ENCODE results near the gene COG5.
A peak's percentile ranks its signal among the peaks of the same experiment; 100 is the strongest.
"Not testable (repeated sequence)": the region's sequence is repeated elsewhere in the genome, so short reads cannot be mapped to it uniquely, and the experiment has no call there.

Gene COG5

GRCh38 chr7:107172276-107173032 is 391.3 kb downstream of the COG5 start:
- DNase-seq: no peak

GRCh38 chr7:107171496-107171895 is 392.2 kb downstream of the COG5 start:
- no peak for DNase-seq

- no peak for DNase-seq
Measured at GRCh38 chr7:107170051-107170915, 393.4 kb downstream of the COG5 start.

- DNase-seq: peak; percentile 95
Measured at GRCh38 chr7:107169120-107170050, 394.3 kb downstream of the COG5 start.

- DNase-seq: peak; percentile 100
Measured at GRCh38 chr7:107168233-107169119, 395.2 kb downstream of the COG5 start, which contains the start of gene HBP1. Gene HBP1 (plus strand): TSS chr7:107169003. CDS start chr7:107179894, 10,891 bp downstream.

- no peak for DNase-seq
Measured at GRCh38 chr7:107167483-107168232, 396.1 kb downstream of the COG5 start.

GRCh38 chr7:107166736-107167426 is 396.8 kb downstream of the COG5 start:
- no peak for DNase-seq

- no peak for DNase-seq
Measured at GRCh38 chr7:107165341-107165740, 398.4 kb downstream of the COG5 start.

- DNase-seq: no peak
Measured at GRCh38 chr7:107164092-107164491, 399.6 kb downstream of the COG5 start.

GRCh38 chr7:107162475-107162874 is 401.2 kb downstream of the COG5 start:
- DNase-seq: no peak

GRCh38 chr7:107161415-107161814 is 402.3 kb downstream of the COG5 start:
- no peak for DNase-seq

GRCh38 chr7:107160389-107160788 is 403.3 kb downstream of the COG5 start:
- DNase-seq: no peak

GRCh38 chr7:107158028-107158427 is 405.7 kb downstream of the COG5 start:
- DNase-seq: no peak

- DNase-seq: no peak
Measured at GRCh38 chr7:107157091-107157490, 406.6 kb downstream of the COG5 start.

GRCh38 chr7:107155726-107156125 is 408.0 kb downstream of the COG5 start:
- DNase-seq: not testable (repeated sequence)

- DNase-seq: no peak
Measured at GRCh38 chr7:107154826-107155225, 408.9 kb downstream of the COG5 start.

- DNase-seq: no peak
Measured at GRCh38 chr7:107152011-107152410, 411.7 kb downstream of the COG5 start.

Measured in right forelimb (tissue), 1 donor.